ENCODE data around the gene UTP20. TPM values are rescaled to one million over a fixed set of nuclear protein-coding genes. Genes with fewer than 3 reads are reported as not detected.
"Not testable (repeated sequence)": the region's sequence is repeated elsewhere in the genome, so short reads cannot be mapped to it uniquely, and the experiment has no call there.

Gene UTP20
- polyA plus RNA-seq, 2 of the 4 experiments (the other 2 are of a cell fraction): 12.6 to 34.6 TPM

GRCh38 chr12:101372431-101372830, 92.5 kb downstream of the UTP20 start (continued):
- TF ChIP-seq RARB (CRISPR knock-in tag; IDR thresholded peaks at IDR 0.05): no peak
- no peak for TF ChIP-seq CBX8 (IDR thresholded peaks at IDR 0.05)

- H3K4me3 ChIP-seq: no peak overlapping the region
- ATAC-seq: no peak
- no peak overlapping the region for H3K4me2 ChIP-seq
- H3K9me3 ChIP-seq: no peaks in the 10 kb centered on the region
- no peak for DNase-seq (ENCODE audit: low read depth in 1 of 2, low spot score in 1 of 2)
- no peaks in the 10 kb centered on the region for H3K4me1 ChIP-seq
- H3K27ac ChIP-seq: no peak overlapping the region
- CTCF ChIA-PET: no interaction called here
- FAIRE-seq: no peak
- POLR2A ChIA-PET: no interaction called here
- 80% methylated on average over 5 of the region's 5 CpGs for WGBS (ENCODE audit: missing lambda C conversion rate)
- TF ChIP-seq EP300 (IDR thresholded peaks at IDR 0.05) (no peak), FOSL2 (IDR thresholded peaks at IDR 0.05) (no peak), FOSL2 (CRISPR knock-in tag; IDR thresholded peaks at IDR 0.05) (no peak), HEYL (CRISPR knock-in tag; IDR thresholded peaks at IDR 0.05) (no peak), JUN (IDR thresholded peaks at IDR 0.05) (no peak), POLR2AphosphoS2 (conservative IDR thresholded peaks at IDR 0.05; ENCODE audit: low read length) (no peak), PHF8 (IDR thresholded peaks at IDR 0.05; ENCODE audit: borderline replicate concordance, low read depth) (no peak), REST (IDR thresholded peaks at IDR 0.05) (no peak), ZFP36 (IDR thresholded peaks at IDR 0.05; ENCODE audit: borderline replicate concordance, partially characterized antibody) (no peak), BCL3 (IDR thresholded peaks at IDR 0.05) (no peak), SMC3 (IDR thresholded peaks at IDR 0.05) (no peak), FOSB (CRISPR knock-in tag; IDR thresholded peaks at IDR 0.05) (no peak)
- TF ChIP-seq, protein P1, sequence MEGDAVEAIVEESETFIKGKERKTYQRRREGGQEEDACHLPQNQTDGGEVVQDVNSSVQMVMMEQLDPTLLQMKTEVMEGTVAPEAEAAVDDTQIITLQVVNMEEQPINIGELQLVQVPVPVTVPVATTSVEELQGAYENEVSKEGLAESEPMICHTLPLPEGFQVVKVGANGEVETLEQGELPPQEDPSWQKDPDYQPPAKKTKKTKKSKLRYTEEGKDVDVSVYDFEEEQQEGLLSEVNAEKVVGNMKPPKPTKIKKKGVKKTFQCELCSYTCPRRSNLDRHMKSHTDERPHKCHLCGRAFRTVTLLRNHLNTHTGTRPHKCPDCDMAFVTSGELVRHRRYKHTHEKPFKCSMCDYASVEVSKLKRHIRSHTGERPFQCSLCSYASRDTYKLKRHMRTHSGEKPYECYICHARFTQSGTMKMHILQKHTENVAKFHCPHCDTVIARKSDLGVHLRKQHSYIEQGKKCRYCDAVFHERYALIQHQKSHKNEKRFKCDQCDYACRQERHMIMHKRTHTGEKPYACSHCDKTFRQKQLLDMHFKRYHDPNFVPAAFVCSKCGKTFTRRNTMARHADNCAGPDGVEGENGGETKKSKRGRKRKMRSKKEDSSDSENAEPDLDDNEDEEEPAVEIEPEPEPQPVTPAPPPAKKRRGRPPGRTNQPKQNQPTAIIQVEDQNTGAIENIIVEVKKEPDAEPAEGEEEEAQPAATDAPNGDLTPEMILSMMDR (IDR thresholded peaks at IDR 0.05): no peak
Observed at GRCh38 chr12:101375573-101375972, 95.7 kb downstream of the UTP20 start.

- no peak for ATAC-seq
- POLR2A ChIA-PET: no interaction called here
- no peak for DNase-seq (ENCODE audit: low read depth in 1 of 2, low spot score in 1 of 2)
- Histone ChIP-seq H3K4me2 (no peak overlapping the region), H3K4me3 (no peak overlapping the region), H3K27ac (no peak overlapping the region), H3K9me3 (no peaks in the 10 kb centered on the region), H3K4me1 (no peaks in the 10 kb centered on the region)
- CTCF ChIA-PET: interaction anchor here (1.0 kb wide), 1 partner anchor 36 kb away, joined by 3 read pairs; no protein-coding TSS in a partner anchor
- no peak for TF ChIP-seq BCL3 (IDR thresholded peaks at IDR 0.05)
- no peak for TF ChIP-seq HOXA7 (CRISPR knock-in tag; IDR thresholded peaks at IDR 0.05)
- no peak for FAIRE-seq
Observed at GRCh38 chr12:101379149-101379548, 99.2 kb downstream of the UTP20 start.

DNA sequence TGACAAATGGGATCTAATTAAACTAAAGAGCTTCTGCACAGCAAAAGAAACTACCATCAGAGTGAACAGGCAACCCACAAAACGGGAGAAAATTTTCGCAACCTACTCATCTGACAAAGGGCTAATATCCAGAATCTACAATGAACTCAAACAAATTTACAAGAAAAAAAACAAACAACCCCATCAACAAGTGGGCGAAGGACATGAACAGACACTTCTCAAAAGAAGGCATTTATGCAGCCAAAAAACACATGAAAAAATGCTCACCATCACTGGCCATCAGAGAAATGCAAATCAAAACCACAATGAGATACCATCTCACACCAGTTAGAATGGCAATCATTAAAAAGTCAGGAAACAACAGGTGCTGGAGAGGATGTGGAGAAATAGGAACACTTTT, 111.3 kb downstream of the UTP20 start:
- FAIRE-seq; H3K4me3 ChIP-seq; H3K27ac ChIP-seq; POLR2A ChIA-PET; CTCF ChIA-PET; H3K4me1 ChIP-seq; H3K9me3 ChIP-seq; H3K4me2 ChIP-seq; DNase-seq (ENCODE audit: low read depth in 1 of 2, low spot score in 1 of 2); ATAC-seq: not testable (repeated sequence)
- 82% methylated on average over 3 of the region's 3 CpGs for WGBS (ENCODE audit: missing lambda C conversion rate)
